GM20431 (cell line): ENCODE measurements around the gene DAZ2.
"Not testable (repeated sequence)": the region's sequence is repeated elsewhere in the genome, so short reads cannot be mapped to it uniquely, and the experiment has no call there.

ENCODE experiments used
- in situ Hi-C: fragments of 300-500 bp; cut with MseI, MboI; formaldehyde crosslinking; loops from one replicate; pipeline ENCODE4 v1.15.0; 2020; ENCODE audit warnings: low sequenced_read_pairs; ENCODE audit not compliant: unreplicated experiment

Gene DAZ2, protein sequence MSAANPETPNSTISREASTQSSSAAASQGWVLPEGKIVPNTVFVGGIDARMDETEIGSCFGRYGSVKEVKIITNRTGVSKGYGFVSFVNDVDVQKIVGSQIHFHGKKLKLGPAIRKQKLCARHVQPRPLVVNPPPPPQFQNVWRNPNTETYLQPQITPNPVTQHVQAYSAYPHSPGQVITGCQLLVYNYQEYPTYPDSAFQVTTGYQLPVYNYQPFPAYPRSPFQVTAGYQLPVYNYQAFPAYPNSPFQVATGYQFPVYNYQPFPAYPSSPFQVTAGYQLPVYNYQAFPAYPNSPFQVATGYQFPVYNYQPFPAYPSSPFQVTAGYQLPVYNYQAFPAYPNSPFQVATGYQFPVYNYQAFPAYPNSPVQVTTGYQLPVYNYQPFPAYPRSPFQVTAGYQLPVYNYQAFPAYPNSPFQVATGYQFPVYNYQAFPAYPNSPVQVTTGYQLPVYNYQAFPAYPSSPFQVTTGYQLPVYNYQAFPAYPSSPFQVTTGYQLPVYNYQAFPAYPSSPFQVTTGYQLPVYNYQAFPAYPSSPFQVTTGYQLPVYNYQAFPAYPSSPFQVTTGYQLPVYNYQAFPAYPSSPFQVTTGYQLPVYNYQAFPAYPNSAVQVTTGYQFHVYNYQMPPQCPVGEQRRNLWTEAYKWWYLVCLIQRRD

DNA sequence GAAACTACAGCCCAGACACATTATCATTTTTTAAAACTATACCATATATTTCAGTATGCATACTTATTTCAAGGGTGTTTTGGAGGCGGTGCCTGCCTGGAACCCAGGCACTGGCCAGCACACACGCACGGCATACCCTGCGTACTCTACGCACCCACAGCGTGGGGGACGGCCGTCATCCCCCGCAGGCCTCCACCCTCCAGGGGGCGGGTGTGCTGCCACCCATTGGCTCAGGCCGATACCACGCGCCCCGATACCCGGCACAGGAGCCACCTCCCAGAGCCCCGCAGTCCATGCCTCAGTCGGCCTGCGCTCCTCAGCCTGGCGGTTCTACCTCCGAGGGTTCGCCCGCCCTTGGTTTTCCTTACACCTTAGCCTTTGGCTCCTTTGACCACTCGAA is at the start of gene DAZ2:
Gene DAZ2, plus strand, starts transcription at position 301 of the 400 bp plus-strand sequence. CDS start 208 bp downstream, outside the sequence.
- in situ Hi-C loops = not testable (repeated sequence)

DNA sequence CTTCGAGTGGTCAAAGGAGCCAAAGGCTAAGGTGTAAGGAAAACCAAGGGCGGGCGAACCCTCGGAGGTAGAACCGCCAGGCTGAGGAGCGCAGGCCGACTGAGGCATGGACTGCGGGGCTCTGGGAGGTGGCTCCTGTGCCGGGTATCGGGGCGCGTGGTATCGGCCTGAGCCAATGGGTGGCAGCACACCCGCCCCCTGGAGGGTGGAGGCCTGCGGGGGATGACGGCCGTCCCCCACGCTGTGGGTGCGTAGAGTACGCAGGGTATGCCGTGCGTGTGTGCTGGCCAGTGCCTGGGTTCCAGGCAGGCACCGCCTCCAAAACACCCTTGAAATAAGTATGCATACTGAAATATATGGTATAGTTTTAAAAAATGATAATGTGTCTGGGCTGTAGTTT is 20.4 kb upstream of the DAZ2 start, which contains the start of gene DAZ1:
Gene DAZ1, minus strand, starts transcription at position 101 of the 400 bp plus-strand sequence. CDS start 208 bp downstream, outside the sequence.
- in situ Hi-C loops = not testable (repeated sequence)

GRCh38 chrY:23207455-23207854 is 11.9 kb upstream of the DAZ2 start:
- in situ Hi-C loops = not testable (repeated sequence)

DNA sequence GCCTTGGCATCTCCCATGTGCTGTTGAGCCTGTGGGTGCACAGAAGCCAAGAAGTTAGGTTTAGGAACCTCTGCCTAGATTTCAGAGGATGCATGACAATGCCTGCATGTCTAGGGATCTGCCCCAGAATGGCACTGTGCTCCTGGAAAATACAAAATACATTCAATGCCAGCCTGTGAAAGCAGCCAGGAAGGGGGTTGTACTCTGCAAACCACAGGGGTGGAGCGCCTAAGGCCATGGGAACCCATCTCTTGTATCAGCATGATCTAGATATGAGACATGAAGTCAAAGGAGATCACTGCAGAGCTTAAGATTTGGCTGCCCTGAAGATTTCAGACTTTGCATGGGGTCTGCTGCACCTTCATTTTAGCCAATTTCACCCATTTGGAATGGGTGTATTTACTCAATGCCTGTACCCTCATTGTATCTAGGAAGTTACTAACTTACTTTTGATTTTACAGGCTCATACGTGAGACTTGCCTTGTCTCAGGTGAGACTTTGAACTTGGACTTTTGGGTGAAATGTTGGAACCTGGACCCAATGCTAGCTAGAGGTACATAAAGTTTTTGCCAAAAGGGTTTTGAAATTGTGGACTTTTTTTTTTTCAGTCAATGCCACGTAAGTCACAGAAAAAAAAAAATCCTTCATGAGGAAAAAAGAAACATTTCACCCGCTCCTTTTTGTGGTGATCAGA is 9.4 kb upstream of the DAZ2 start:
- in situ Hi-C loops = not testable (repeated sequence)

GRCh38 chrY:23210681-23211080 is 8.7 kb upstream of the DAZ2 start:
- in situ Hi-C loops = not testable (repeated sequence)
